ENCODE results near the gene PSMD12.

DNA sequence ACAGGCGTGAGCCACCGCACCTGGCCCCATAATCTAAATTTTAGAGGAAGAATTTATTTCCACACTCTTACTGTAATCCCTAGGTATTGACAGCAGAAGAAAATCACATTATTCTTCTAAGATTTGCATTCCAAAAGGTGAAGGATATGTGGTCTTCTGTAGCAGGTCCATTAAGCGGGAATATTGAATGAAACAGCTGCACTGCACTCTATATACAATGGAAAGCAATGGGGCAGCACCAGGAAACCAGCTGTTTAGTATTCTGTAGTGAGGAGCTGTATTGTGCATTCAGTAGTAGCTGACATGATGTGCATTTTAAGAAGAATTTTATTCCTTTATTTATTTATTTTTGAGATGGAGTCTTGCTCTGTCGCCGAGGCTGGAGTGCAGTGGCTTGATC lies 49.6 kb downstream of the PSMD12 start:
- TF ChIP-seq, protein P1, sequence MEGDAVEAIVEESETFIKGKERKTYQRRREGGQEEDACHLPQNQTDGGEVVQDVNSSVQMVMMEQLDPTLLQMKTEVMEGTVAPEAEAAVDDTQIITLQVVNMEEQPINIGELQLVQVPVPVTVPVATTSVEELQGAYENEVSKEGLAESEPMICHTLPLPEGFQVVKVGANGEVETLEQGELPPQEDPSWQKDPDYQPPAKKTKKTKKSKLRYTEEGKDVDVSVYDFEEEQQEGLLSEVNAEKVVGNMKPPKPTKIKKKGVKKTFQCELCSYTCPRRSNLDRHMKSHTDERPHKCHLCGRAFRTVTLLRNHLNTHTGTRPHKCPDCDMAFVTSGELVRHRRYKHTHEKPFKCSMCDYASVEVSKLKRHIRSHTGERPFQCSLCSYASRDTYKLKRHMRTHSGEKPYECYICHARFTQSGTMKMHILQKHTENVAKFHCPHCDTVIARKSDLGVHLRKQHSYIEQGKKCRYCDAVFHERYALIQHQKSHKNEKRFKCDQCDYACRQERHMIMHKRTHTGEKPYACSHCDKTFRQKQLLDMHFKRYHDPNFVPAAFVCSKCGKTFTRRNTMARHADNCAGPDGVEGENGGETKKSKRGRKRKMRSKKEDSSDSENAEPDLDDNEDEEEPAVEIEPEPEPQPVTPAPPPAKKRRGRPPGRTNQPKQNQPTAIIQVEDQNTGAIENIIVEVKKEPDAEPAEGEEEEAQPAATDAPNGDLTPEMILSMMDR (IDR thresholded peaks at IDR 0.05; ENCODE audit: low read length) = no peak
- TF ChIP-seq EZH2 (IDR thresholded peaks at IDR 0.05; ENCODE audit: borderline replicate concordance, low read length) = no peak
